SJSA1 (cell line): ENCODE data around the gene PLXNA4. TPM values are rescaled to one million over a fixed set of nuclear protein-coding genes. Genes with fewer than 3 reads are reported as not detected.

Experiments
- DNase-seq, 2 experiments: peaks; one replicate each; pipeline ENCODE4 v3.0.0-alpha.2; 2015 to 2020; ENCODE audit warnings: low spot score in 2 of 2, low read depth in 1 of 2
- H3K27ac ChIP-seq: fragments of 250-450 bp; sonication (Bioruptor Pico); 2 replicates; pipeline ENCODE4 v1.5.1; 2020; ENCODE audit warnings: mild to moderate bottlenecking, moderate library complexity
- H3K27me3 ChIP-seq: fragments of 250-450 bp; sonication (Bioruptor Pico); replicated peaks from 2 replicates; pipeline ENCODE4 v1.5.1; 2020; ENCODE audit warnings: mild to moderate bottlenecking, moderate library complexity
- H3K36me3 ChIP-seq: fragments of 250-450 bp; sonication (Bioruptor Pico); 2 replicates; pipeline ENCODE4 v1.5.1; 2020; ENCODE audit warnings: mild to moderate bottlenecking
- H3K4me1 ChIP-seq: fragments of 250-450 bp; sonication (Bioruptor Pico); replicated peaks from 2 replicates; pipeline ENCODE4 v1.6.1; 2021; ENCODE audit warnings: mild to moderate bottlenecking
- H3K4me3 ChIP-seq: fragments of 250-450 bp; sonication (Bioruptor Pico); 2 replicates; pipeline ENCODE4 v1.5.1; 2020; ENCODE audit warnings: mild to moderate bottlenecking
- H3K9me3 ChIP-seq: fragments of 250-450 bp; sonication (Bioruptor Pico); replicated peaks from 2 replicates; pipeline ENCODE4 v1.5.1; 2020; ENCODE audit warnings: mild to moderate bottlenecking
- total RNA-seq: library from RNA; depleted of rRNA; stranded (reverse); fragments of >200 nt; shearing (Covaris generic); gene quantifications from 2 replicates; pipeline ENCODE4 v1.2.3, GENCODE V29; 2014

PLXNA4 gene
- total RNA-seq, 1 experiment from 2014 or later = not detected

DNA sequence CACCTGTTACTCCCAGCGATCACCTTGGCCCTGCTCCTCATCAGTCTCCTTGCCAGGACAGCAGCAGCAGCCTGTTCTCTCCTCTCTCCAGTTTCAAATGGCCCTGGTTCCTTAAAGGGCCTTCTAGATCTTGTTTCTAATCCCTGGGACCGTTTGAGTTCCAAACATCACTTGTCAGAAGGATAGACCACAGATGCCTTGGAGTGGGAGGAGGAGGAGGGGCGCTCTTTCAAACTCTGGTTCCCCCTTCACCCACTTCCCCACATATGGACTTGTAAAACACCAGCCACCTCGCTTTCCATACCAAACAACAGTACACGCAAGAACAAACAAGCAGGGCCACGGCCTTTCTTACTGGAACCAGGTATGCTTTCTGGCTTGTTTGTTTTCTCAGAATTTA lies 104.8 kb downstream of the PLXNA4 start:
- Histone ChIP-seq H3K4me3 (no peak overlapping the region), H3K4me1 (no peaks in the 10 kb centered on the region), H3K36me3 (no peaks in the 10 kb centered on the region), H3K9me3 (no peaks in the 10 kb centered on the region), H3K27ac (no peak overlapping the region), H3K27me3 (no peaks in the 10 kb centered on the region)
- DNase-seq = no peak

DNA sequence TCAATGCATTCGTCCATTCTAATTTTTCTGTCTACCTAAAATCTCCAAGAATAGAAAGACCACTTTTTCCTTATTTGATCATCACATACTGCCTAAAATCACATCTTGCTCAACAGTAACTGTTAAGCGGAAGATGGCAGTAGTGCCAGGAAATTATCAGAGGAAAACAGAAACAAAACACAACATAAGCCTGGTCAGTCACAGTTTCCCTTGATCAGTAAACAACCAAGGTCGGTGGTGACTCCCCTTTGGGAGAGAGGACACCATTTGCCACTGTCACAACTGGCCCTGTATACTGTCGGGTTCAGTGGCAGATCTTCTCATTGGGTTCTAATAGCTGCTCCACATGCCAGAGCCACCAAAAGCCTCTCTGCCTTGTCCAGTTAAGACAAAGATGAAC lies 106.6 kb downstream of the PLXNA4 start:
- H3K9me3 ChIP-seq = no peaks in the 10 kb centered on the region
- H3K4me1 ChIP-seq = no peaks in the 10 kb centered on the region
- H3K27ac ChIP-seq = no peak overlapping the region
- H3K4me3 ChIP-seq = no peak overlapping the region
- DNase-seq = no peak
- no peaks in the 10 kb centered on the region for H3K27me3 ChIP-seq
- no peaks in the 10 kb centered on the region for H3K36me3 ChIP-seq

DNA sequence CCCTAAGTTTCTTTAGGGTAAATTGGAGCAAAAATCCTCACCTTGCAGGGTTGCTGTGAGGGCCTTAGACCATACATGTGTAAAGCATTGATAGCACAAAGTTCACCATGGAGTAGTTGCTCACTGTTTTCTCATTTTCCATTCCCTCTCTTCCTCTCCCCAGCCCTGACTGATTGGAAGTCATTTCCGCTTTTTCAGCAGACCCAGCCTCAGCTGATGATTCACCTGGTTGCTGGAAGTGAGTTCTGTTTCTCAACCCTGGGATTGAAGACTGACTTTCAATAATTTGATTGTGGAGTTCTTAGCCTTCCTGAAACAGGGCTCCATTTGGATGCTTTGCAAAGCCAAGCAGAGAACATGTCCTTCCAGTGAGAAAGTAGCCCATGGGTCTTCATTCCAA lies 107.0 kb downstream of the PLXNA4 start:
- no peak overlapping the region for H3K27ac ChIP-seq
- no peaks in the 10 kb centered on the region for H3K36me3 ChIP-seq
- no peaks in the 10 kb centered on the region for H3K4me1 ChIP-seq
- H3K9me3 ChIP-seq = no peaks in the 10 kb centered on the region
- no peak overlapping the region for H3K4me3 ChIP-seq
- H3K27me3 ChIP-seq = no peaks in the 10 kb centered on the region
- DNase-seq = no peak

- Histone ChIP-seq H3K4me1 (no peaks in the 10 kb centered on the region), H3K4me3 (no peak overlapping the region), H3K27ac (no peak overlapping the region), H3K36me3 (no peaks in the 10 kb centered on the region), H3K27me3 (no peaks in the 10 kb centered on the region), H3K9me3 (no peaks in the 10 kb centered on the region)
- no peak for DNase-seq
Measured at GRCh38 chr7:132466367-132466766, 109.9 kb downstream of the PLXNA4 start.

DNA sequence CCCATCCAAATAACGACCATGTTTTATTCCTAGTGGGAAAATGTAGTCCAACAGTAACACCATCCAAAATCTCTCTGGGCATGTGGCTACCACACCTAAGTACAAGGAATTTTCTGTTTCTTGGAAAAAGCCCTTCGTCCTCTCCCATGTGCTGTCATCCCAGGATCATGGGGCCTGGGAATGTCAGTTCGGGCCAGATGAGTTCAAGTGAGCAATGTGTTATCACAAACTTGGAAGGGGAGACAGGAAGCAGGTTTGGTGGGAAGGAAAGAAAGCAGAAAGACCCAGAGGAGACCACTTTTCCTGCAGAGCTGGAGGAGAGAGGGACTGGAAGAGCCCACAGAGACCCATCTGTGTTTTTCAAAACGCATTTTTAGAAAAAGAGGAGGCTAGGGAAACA lies 110.8 kb downstream of the PLXNA4 start:
- no peak overlapping the region for H3K4me3 ChIP-seq
- H3K27me3 ChIP-seq = 0 out of 2 replicates have a peak, but pooled peaks cover 3% of the 10 kb centered on the region
- H3K4me1 ChIP-seq = no peaks in the 10 kb centered on the region
- DNase-seq = no peak
- H3K36me3 ChIP-seq = no peaks in the 10 kb centered on the region
- no peak overlapping the region for H3K27ac ChIP-seq
- H3K9me3 ChIP-seq = no peaks in the 10 kb centered on the region

- Histone ChIP-seq H3K27me3 (0 out of 2 replicates have a peak, but pooled peaks cover 4% of the 10 kb centered on the region), H3K4me3 (no peak overlapping the region), H3K27ac (no peak overlapping the region), H3K4me1 (no peaks in the 10 kb centered on the region), H3K36me3 (no peaks in the 10 kb centered on the region), H3K9me3 (no peaks in the 10 kb centered on the region)
- no peak for DNase-seq
Measured at GRCh38 chr7:132464740-132465139, 111.5 kb downstream of the PLXNA4 start.

- DNase-seq = no peak
- H3K9me3 ChIP-seq = no peaks in the 10 kb centered on the region
- H3K4me1 ChIP-seq = no peaks in the 10 kb centered on the region
Measured at GRCh38 chr7:132463922-132464321, 112.3 kb downstream of the PLXNA4 start.

DNA sequence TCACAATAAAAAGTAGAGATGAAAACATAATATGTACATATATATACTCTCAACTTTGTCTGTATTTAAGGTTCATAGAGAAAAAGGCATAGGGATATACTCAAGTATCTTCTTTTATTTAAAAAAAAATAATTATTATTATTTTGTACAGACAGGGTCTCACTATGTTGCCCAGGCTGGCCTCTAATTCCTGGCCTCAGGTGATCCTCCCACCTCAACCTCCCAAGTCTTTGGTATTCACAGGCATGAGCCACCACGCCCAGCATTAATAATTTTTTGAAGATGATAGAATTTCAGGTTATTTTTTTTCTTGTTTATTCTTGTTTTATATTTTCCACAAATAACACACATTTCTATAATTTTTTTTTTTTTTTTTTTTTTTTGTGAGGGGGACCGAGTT lies 113.8 kb downstream of the PLXNA4 start:
- no peaks in the 10 kb centered on the region for H3K36me3 ChIP-seq
- H3K27ac ChIP-seq = no peak overlapping the region
- no peaks in the 10 kb centered on the region for H3K4me1 ChIP-seq
- H3K27me3 ChIP-seq = 0 out of 2 replicates have a peak, but pooled peaks cover 4% of the 10 kb centered on the region
- H3K4me3 ChIP-seq = no peak overlapping the region
- DNase-seq = no peak
- H3K9me3 ChIP-seq = no peaks in the 10 kb centered on the region

More at GRCh38 chr7:132463922-132464321, 112.3 kb downstream of the PLXNA4 start:
- H3K27me3 ChIP-seq = 0 out of 2 replicates have a peak, but pooled peaks cover 4% of the 10 kb centered on the region
- no peaks in the 10 kb centered on the region for H3K36me3 ChIP-seq
- no peak overlapping the region for H3K27ac ChIP-seq
- H3K4me3 ChIP-seq = no peak overlapping the region

DNA sequence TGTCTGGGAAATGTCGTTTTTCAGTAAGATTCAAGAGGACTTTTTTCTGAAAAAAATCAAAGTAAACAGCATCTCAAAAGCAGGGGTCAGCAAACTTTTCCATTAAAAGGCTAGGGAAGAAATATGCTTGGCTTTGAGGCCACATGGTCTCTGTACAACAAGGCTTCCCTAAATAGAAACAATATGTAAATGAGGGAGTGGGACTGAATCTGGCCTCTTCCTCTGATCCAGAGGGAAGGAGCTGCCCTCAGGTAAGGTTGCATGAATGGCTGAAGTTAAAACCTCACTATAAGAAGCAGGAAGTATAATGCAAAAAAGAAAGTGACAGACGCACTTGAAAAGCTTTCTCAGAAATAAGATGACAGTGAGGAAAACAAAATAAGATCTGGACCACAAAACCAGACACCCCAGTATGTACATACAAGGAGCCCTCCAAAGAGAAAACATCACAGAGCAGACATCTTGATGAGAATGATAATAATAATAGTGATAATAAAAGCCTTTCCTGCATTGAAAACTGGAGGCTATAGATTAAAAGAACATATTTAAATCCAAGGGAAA lies 115.2 kb downstream of the PLXNA4 start:
- Histone ChIP-seq H3K4me1 (no peaks in the 10 kb centered on the region), H3K9me3 (no peaks in the 10 kb centered on the region), H3K36me3 (no peaks in the 10 kb centered on the region), H3K27ac (no peak overlapping the region), H3K27me3 (0 out of 2 replicates have a peak, but pooled peaks cover 4% of the 10 kb centered on the region), H3K4me3 (no peak overlapping the region)
- no peak for DNase-seq

DNA sequence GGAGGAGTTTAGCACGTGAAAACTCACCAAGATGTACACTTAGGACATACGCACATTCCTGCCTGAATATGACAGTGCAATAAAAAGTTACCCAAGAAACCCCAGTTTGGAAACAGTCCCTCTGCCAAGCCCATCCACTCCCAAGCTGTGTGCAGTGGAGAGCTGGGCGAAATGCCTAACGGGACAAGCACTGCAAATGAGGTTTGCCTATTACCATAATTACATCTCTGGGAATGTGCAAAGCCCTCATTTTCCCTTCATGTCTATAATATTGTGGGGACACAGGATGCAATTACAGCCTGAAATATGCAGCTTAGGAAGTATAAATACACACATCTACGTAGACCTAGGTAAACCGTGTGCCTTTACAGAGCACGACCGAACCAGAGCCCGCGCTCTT lies 117.5 kb downstream of the PLXNA4 start:
- no peaks in the 10 kb centered on the region for H3K4me1 ChIP-seq
- no peaks in the 10 kb centered on the region for H3K9me3 ChIP-seq
- DNase-seq = no peak
- H3K27me3 ChIP-seq = 0 out of 2 replicates have a peak, but pooled peaks cover 4% of the 10 kb centered on the region
- H3K27ac ChIP-seq = no peak overlapping the region
- H3K36me3 ChIP-seq = no peaks in the 10 kb centered on the region
- no peak overlapping the region for H3K4me3 ChIP-seq

- Histone ChIP-seq H3K27ac (no peak overlapping the region), H3K4me3 (no peak overlapping the region), H3K9me3 (no peaks in the 10 kb centered on the region), H3K36me3 (no peaks in the 10 kb centered on the region), H3K4me1 (no peaks in the 10 kb centered on the region), H3K27me3 (0 out of 2 replicates have a peak, but pooled peaks cover 4% of the 10 kb centered on the region)
- no peak for DNase-seq
Measured at GRCh38 chr7:132457658-132458057, 118.6 kb downstream of the PLXNA4 start.

- Histone ChIP-seq H3K27ac (no peak overlapping the region), H3K4me1 (no peaks in the 10 kb centered on the region), H3K9me3 (no peaks in the 10 kb centered on the region), H3K4me3 (no peak overlapping the region), H3K36me3 (no peaks in the 10 kb centered on the region), H3K27me3 (0 out of 2 replicates have a peak, but pooled peaks cover 4% of the 10 kb centered on the region)
- no peak for DNase-seq
Measured at GRCh38 chr7:132456418-132456817, 119.9 kb downstream of the PLXNA4 start.

- H3K9me3 ChIP-seq = no peaks in the 10 kb centered on the region
- H3K4me1 ChIP-seq = no peaks in the 10 kb centered on the region
- 0 out of 2 replicates have a peak, but pooled peaks cover under 1% of the 10 kb centered on the region for H3K27me3 ChIP-seq
- H3K36me3 ChIP-seq = no peaks in the 10 kb centered on the region
- no peak for DNase-seq
- H3K27ac ChIP-seq = no peak overlapping the region
- H3K4me3 ChIP-seq = no peak overlapping the region
Measured at GRCh38 chr7:132455378-132455777, 120.9 kb downstream of the PLXNA4 start.

GRCh38 chr7:132453826-132454225 lies 122.4 kb downstream of the PLXNA4 start:
- H3K4me1 ChIP-seq = no peaks in the 10 kb centered on the region
- DNase-seq = no peak
- H3K4me3 ChIP-seq = no peak overlapping the region
- no peak overlapping the region for H3K27ac ChIP-seq
- H3K36me3 ChIP-seq = no peaks in the 10 kb centered on the region
- H3K27me3 ChIP-seq = no peaks in the 10 kb centered on the region
- no peaks in the 10 kb centered on the region for H3K9me3 ChIP-seq

- no peaks in the 10 kb centered on the region for H3K9me3 ChIP-seq
- H3K4me1 ChIP-seq = no peaks in the 10 kb centered on the region
- no peak overlapping the region for H3K4me3 ChIP-seq
- no peaks in the 10 kb centered on the region for H3K27me3 ChIP-seq
- no peaks in the 10 kb centered on the region for H3K36me3 ChIP-seq
- no peak overlapping the region for H3K27ac ChIP-seq
- no peak for DNase-seq
Measured at GRCh38 chr7:132451161-132451560, 125.1 kb downstream of the PLXNA4 start.
